Cortex of kidney (tissue), 1 donor: ENCODE results near the gene LRRC75B.
"Not testable (repeated sequence)": the region's sequence is repeated elsewhere in the genome, so short reads cannot be mapped to it uniquely, and the experiment has no call there.

Source experiments
- DNase-seq: peaks from one replicate; lab custom pipeline; 2025; lab: John Stamatoyannopoulos, UW

Gene LRRC75B

DNA sequence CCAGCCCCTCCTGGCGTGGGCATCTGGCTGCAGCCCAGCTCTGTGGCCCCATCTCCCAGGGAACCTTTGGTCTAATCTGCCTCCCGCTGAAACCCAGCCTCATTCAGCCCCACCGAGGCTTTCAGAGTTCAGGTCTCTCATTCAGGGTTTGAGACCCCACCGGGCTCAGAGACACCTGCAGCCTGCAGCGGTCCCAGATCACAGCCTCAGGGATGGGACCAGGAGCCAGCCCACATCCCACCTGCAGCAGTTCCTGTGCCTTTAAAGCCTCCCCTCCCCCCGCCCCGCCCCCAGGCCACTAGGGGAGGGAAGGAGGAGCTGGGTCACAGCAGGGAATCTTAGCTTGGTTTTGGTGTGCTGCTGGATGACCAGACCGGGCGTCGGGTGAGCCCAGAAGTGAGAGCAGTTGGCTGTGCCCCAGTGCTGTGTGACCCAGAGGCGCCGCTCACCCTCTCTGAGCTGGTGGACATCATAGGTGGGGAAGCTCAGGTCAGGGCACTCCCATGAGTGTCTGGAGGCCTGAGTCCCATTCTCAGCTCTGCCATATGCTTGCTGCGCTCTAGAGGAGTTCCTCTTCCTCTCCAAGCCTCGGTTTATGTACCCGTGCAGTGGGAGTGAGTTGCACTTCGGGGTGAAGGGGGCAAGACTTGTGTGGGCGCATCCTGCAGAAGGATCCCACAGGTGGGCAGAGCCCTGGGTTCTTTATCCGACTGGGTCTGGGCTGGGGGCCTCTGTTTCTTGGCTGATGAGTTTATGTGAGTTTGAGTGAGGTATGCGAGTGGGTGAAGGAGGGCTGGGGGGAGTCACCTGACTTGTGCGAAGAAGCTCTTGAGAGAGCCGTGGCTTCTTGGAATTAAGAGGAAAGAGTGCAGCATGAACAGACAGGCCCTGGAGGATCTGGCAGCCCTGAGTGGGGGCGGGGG lies 10.2 kb upstream of the LRRC75B start, which contains the start of gene GGT1:
TSS of gene GGT1 (plus strand) at position 347 of the 923 bp plus-strand sequence. CDS start 7,889 bp downstream, outside the sequence.
- not testable (repeated sequence) for DNase-seq

- DNase-seq: not testable (repeated sequence)
Measured at GRCh38 chr22:24602105-24602749, 9.4 kb upstream of the LRRC75B start.

DNA sequence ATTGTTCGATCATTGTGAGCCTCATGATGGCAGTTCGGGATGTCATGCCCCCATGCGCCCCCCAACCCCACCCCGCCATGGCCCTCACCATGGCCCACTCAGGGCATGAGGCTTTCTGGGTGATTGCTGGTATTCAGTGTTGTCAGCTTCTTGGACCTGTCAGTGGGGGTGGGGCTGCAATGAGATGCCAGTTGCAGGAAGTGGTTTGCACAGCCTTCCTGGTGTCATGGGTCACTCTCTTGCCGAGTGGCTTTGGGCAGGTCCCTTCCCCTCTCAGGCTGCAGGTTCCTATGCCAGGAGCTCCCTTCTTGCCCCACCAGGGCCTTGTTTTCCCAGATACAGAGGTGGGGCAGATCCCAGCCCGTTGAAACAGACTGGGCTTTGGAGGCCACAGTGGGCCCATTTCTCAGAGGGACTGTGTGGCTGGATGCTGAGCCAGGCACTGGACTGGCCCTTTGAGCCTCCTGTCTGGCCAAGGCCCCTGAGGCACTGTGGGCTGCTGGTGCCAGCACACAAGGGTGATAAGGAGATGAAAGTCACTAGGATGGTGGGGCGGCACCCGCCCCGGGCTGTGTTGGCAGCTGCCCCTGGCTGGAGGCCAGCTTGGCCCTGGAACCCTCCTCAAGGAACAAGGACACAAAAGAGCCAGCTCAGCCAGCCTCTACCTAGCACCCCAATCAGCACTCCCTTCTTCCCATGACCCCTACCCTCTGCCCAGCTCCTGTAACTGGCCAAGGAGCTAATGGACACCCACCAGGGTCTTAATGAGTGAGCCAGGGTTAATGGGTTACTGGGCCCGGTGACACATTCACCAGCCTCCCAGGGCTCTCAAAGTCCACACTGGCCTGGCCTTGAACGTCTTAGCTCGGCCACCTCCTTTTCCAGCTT lies 8.6 kb upstream of the LRRC75B start:
- no peak for DNase-seq

DNA sequence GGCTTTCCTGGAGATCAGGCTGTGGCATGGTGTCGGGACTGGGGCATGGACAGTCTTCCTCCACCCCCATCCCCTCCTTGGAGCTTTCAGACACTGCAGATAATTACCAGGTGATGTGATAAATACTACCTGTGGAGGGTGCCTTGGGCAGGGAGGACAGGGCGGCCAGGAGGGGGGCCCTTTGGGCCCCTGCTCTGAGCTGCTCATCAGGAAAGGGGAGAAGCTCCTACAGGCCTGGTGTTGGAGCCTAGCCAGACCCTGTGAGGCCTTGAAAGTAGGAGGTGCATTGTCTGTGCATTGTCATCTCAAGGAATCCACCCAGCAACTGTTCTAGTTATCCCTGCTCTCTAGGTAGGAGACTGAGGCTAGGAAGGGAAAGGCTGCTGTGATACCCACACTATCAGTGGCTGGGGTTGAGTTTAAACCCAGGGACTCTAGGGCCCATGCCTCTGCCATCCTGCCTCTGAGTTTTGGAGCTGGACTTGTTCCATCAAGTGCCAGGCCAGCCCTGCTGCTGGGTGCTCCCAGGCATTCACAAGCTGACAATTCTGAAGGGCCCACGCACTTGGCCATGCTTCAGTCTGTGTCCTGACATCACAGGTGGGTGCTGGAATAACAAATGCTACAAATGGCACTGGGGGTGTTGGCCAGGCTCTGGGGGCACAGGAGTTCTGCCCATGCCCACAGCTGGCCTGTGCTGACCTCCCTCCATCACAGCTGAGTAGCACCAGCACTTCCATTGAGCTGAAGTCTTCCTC lies 7.3 kb upstream of the LRRC75B start:
- DNase-seq: not testable (repeated sequence)

GRCh38 chr22:24599514-24599913 lies 6.6 kb upstream of the LRRC75B start:
- DNase-seq: no peak

DNA sequence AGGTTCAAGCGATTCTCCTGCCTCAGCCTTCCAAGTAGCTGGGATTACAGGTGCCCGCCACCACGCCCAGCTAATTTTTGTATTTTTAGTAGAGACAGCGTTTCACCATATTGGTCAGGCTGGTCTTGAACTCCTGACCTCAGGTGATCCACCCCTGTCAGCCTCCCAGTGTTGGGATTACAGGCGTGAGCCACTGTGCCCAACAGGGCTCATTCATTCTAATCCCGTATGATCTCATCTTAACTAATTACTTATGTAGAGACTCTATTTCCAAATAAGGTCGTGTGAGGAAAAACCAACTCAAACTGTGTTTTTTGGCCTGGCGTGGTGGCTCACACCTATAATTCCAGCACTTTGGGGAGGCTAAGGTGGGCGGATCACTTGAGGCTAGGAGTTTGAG lies 4.2 kb upstream of the LRRC75B start:
- DNase-seq: not testable (repeated sequence)

DNA sequence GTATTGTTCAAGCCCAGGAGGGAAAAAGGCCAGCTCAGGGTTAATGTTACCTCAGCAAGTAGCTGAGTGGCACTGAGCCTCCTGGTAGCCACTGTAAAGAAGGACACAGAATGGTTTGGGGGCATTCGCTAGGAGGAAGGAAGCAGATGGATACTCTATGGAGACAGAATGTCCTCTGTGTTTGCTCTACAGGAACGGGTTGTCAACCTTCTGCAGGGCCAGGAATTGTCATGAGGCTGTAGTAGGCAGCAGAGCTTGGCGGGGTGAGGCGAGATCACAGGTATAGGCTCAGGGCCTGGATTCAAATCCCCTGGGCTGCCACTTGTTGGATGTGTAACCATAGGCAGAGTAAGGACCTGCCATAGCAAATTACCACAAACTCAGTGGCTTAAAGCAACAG lies 3.0 kb upstream of the LRRC75B start:
- no peak for DNase-seq

GRCh38 chr22:24595228-24595627 lies 2.4 kb upstream of the LRRC75B start:
- no peak for DNase-seq

DNA sequence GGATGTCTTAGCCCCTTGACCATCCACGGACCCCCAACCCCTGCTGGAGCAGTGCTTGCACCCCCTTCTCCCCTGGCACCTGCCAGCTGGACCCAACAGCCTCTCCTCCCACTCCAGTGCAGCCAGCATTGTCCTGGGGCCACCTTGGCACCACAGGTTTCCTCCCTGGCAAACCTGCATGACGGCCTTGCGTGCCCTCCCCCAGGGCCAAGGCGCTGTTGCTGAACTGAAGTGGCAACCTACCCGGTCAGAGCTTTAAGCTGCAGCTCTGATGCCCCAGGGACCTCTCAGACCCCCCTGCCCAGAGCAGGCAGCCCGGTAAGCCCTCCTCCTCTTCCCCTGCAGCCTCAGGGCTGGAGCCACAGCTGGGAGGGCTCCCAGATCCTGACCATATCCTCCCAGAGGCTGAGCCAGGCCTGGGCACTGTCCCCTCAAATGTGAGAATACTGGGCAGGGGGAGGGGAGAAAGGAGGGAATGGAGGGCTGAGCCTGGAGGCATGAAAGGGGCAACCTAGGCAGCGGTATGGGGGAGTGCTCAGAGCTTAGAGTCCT lies 1.8 kb upstream of the LRRC75B start:
- no peak for DNase-seq

GRCh38 chr22:24593836-24594568 lies 1.1 kb upstream of the LRRC75B start:
- no peak for DNase-seq

DNA sequence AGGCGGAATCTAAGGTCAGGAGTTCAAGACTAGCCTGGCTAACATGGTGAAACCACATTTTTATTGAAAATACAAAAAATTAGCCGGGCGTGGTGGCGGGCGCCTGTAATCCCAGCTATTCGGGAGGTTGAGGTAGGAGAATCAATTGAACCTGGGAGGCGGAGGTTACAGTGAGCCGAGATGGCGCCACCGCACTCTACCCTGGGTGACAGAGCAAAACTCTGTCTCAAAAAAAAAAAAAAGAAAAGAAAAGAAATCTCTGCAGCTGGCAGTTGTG lies 624 bp upstream of the LRRC75B start:
- DNase-seq: not testable (repeated sequence)

DNA sequence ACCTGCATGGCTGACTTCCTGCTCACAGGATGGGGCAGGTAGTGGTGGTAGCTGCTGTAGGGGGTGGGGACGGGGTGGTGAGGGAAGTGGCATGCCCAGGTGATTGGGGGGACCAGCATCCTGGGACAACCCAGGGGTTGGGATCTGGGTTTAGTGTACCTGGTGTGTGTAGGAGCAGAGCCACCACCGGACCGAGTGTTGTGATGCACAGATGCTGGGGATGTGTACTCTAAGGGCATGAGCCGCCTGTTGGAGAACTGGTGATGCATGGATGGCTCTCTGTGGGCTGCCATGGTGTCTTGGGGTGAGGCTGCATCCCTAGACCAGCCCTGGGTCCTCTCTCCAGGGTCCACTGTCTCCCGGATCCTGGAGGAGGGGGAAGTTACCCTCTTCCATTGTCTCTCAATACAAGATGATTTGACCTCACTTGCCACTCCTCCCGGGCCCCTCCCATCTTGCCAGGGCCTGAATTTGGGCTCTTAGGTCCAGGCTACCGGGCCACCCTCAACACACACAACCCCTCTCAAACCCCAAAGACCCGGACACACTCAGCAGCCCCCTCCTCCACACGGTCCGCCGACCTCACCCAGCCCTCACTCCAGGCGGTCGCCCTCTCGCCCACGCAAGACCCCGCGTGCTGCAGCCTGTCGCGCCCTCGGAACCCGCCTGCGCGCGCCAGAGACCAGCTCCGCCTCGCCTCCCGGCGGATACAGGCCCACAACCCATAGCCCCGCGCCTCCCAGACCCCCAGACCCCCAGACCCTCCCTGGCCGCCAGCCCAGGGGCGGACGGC lies 619 bp downstream of the LRRC75B start:
- DNase-seq: no peak

- DNase-seq: no peak
Measured at GRCh38 chr22:24591286-24591830, 1.5 kb downstream of the LRRC75B start.

DNA sequence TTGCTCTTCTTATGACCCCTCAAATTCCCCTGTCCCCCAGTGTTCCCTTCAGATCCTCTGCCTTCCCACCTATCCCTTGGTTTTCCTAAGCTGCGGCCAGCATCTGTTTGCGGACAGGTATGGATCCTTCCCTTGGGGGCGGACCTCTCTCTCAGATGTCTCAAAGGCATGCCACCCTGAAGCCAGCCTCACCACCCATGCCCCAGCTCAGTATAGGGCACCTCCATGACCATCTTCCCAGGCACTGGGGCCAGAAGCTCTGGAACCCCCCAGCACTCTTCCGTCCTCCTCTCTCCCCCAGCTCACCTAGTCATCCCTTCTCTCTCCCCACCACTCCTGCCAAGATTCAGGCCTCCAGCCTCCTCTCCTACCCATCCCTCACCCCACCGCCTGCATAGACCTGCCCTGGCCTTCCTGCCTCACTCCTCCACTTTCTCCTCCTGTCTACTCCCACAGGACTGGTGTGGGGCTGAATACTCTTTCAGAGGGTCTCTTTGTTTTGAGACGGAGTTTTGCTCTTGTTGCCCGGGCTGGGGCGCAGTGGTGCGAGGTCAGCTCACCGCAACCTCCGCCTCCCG lies 2.2 kb downstream of the LRRC75B start:
- no peak for DNase-seq

GRCh38 chr22:24589518-24590030 lies 3.3 kb downstream of the LRRC75B start:
- DNase-seq: no peak

- no peak for DNase-seq
Measured at GRCh38 chr22:24588757-24589481, 4.0 kb downstream of the LRRC75B start.

GRCh38 chr22:24588381-24588756 lies 4.5 kb downstream of the LRRC75B start:
- no peak for DNase-seq

GRCh38 chr22:24587948-24588347 lies 4.9 kb downstream of the LRRC75B start:
- no peak for DNase-seq
